ENCODE data around the gene PAQR4. TPM values are rescaled to one million over a fixed set of nuclear protein-coding genes. Genes with fewer than 3 reads are reported as not detected.
"Not testable (repeated sequence)": the region's sequence is repeated elsewhere in the genome, so short reads cannot be mapped to it uniquely, and the experiment has no call there.

The PAQR4 gene
- polyA plus RNA-seq (ENCODE audit: insufficient read length in 4 of 4), result 10 to 100 TPM in 2 of 4 donors, 1 to 10 TPM in 2; 7.0 to 10.8 (median 9.8) TPM

DNA sequence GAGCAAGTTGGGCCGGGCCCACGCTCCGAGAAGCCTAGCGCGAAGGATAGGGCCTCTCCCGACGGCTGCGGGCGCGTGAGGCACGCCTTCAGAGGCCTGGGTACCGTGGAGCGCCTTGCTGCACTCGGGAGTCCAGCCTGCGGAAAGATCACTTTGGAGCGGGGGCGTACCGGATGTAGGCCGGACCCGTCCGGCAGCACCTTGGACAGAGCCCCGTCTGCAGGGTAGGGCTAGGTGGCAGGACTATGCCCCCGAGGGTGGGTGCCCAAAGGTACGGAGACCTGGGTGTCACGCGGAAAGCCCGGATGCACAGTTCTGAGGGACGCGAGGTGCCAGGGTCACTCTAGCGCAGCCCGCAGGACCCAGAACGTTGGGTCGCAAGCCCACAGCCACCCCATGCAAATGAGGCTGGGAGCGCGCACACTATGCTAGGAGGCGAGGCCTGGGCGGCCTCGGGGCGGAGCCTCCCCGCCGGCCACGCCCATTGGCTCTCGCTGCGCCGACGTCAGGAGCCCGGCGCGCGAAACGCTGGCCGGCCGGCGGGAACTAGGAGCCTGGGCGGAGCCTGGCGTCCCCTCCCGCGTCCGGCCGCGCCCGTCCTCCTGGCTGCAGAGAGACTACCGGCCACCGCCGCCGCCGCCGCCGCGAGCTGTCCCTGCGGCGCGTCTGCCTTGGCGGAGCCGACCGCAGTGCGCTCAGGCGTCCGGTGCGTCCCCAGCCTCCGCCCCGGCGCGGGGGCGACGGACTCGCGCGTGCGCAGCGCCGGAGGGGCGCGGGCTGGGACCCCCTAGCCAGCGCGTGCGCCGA is at the start of gene PAQR4:
TSS of gene PAQR4 (plus strand) at position 611 of the 807 bp plus-strand sequence. CDS start 327 bp downstream, outside the sequence.
- DNase-seq (ENCODE audit: low read depth in 4 of 4, low spot score in 3 of 4), result peak; percentile 72 to 83 (median 76)

DNA sequence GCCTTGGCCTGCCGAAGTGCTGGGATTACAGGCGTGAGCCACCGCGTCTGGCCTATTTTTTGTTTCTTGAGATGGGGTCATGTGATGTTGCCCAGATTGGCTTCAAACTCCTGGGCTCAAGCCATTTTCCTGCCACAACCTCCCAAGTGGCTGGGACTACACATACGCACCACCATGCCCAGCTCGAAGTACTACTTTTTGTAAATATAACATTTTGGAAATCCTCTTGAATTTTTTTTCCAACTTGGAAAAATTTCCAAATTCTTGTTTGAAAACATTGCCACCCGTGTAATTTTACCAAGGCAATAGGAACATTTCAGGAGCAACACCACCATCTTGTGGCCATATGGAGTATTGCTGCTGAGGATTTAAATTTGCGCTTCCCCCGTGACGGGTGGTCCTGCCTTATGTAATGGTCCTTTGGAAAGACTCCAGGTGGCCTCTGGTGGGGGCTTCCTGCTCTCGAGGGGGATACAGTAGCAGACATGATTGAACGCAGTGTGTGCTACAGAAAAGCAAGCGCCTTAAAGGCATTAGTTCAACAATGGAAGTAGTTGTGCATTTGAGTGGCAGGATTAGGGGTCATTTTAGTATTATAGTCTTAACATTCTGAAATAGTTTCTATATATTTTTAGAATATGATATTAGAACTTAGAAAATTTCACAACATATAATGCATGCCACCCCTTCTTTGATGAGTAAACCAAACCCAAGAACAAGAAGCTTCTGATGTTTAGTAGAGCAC is 49.5 kb upstream of the PAQR4 start:
- peak in 3 of 4 donors; percentile 46 to 68 (median 66) for DNase-seq (ENCODE audit: low read depth in 4 of 4, low spot score in 3 of 4)

DNA sequence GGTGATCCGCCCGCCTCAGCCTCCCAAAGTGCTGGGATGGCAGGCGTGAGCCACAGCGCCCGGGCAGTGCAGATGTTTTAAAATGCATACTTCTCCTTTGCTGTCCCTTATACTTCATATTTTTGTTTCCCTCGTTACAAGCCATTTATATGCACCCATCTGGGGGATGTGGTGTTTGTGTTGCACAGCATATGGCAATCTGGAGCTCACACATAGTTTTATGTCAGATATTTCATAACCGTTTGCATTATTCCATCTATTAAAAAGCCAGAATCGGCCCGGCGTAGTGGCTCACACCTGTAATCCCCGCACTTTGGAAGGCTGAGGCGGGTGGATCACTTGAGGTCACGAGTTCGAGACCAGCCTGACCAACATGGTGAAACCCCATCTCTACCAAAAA is 45.7 kb upstream of the PAQR4 start:
- no peak for DNase-seq (ENCODE audit: low read depth in 4 of 4, low spot score in 3 of 4)

DNA sequence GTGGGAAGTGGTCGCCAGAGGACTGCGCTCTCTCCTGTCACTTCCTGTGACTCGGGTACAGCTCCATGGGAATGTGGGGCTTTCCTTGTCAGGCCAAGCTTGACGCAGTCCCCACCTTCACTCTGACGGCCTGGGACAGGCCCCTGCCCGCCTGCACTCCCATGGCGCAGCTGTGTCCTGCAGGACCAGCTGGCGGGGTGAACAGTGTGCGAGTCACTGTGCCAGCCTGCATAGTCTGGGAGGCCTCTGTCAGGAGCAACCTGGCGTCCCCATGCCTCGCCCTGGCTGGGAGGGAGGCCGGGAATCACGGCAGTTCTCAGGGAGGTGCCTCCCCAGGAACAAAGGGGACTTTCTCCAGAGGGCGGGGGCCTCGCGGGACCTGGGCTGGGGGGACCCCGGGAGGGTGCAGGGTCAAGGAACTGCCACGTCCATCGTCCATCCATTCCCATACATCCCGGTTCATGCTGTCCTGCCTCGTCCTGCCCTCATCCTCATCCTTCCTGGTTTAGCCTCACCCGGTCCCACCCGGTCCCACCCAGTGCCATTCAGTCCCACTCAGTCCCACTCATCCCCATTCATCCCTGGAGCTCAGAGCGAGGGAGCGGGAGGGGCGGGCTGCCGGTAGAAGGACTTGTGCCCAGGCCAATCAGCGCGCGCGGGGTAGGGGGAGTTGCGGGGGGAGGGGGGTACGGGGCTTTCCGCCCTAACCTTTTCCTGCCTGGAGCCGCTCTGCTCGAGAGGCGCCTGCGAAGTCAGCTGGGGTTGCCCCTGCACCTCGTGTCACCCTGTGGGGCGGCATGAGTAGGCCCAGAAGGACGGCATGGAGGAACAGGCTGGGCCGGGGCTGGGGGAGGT is 44.0 kb upstream of the PAQR4 start:
- DNase-seq (ENCODE audit: low read depth in 4 of 4, low spot score in 3 of 4), result no peak

DNA sequence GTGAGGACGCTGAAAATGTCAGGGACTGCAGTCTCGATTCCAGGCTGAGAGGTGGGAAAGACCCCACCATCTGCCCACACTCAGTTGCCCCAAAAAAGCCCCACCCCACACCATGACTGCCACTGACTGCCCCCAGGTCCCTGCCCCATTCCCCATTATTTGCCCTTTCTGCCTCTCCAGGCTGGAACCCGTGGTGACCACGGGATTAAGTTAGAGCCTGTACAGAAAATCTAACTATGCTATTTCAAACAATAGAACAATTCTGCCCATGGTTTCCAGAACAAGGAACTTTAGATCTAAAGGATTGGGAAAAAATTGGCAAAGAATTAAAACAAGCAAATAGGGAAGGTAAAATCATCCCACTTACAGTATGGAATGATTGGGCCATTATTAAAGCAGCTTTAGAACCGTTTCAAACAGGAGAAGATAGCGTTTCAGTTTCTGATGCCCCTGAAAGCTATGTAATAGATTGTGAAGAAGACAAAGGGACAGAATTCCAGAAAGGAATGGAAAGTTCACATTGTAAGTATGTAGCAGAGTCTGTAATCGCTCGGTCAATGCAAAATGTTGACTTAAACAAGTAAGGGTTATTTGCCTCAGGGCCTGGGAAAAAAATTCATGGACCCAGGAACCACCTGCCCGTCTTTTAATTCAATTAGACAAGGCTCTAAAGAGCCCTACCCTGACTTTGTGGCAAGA is 43.0 kb upstream of the PAQR4 start:
- DNase-seq (ENCODE audit: low read depth in 4 of 4, low spot score in 3 of 4), result no peak

DNA sequence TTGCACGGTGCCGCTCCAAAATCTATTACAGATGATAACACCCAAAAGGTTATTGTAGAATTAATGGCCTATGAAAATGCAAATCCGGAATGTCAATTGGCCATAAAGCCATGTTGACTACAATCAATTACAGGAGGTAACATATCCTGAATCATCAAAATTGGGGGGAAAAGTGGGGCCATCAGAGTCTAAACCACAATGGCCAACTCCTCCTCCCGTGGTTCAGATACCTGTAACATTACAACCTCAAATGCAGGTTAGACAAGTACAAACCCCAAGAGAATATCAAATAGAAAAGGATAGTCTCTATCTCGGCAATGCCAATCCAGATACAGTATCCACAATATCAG is 42.5 kb upstream of the PAQR4 start:
- DNase-seq (ENCODE audit: low read depth in 4 of 4, low spot score in 3 of 4), result no peak

DNA sequence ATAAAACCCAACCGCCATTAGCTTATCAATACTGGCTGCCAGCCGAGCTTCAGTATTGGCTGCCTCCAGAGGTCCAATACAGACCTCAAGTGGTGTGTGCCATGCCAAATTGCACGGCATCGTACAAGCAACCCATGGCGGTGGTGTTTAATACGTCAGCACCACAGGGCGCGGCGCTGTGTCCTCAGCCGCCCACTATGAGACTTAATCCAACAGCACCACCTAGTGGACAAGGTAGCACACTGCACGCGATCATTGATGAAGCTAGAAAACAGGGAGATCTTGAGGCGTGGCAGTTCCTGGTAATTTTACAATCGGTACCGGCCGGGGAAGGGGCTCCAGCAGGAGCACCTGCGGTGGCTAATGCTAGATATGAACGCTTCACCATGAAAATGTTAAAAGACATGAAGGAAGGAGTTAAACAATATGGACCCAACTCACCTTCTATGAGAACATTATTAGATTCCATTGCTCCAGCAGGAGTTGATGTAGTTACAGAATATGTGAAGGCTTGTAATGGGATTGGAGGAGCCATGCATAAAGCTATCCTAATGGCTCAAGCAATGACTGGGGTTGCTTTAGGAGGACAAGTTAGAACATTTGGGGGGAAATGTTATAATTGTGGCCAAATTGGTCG is 42.0 kb upstream of the PAQR4 start:
- peak in 3 of 4 donors; percentile 53 to 81 (median 62) for DNase-seq (ENCODE audit: low read depth in 4 of 4, low spot score in 3 of 4)

DNA sequence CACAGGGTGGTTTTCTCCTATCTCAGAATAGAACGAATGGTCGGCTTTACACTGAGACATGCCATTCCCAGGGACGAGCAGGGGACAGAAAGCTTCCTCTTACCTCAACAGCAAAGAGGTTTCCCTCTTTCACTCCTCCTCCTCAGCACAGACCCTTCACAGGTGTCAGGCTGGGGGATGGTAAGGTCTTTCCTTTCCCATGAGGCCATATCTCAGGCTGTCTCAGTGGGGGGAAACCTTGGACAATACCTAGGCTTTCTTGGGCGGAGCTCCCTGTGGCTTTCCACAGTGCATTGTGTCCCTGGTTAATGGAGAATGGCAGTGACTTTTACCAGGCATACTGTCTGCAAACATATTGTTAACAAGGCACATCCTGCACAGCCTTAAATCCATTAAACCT is 41.0 kb upstream of the PAQR4 start:
- DNase-seq (ENCODE audit: low read depth in 4 of 4, low spot score in 3 of 4), result not testable (repeated sequence)

DNA sequence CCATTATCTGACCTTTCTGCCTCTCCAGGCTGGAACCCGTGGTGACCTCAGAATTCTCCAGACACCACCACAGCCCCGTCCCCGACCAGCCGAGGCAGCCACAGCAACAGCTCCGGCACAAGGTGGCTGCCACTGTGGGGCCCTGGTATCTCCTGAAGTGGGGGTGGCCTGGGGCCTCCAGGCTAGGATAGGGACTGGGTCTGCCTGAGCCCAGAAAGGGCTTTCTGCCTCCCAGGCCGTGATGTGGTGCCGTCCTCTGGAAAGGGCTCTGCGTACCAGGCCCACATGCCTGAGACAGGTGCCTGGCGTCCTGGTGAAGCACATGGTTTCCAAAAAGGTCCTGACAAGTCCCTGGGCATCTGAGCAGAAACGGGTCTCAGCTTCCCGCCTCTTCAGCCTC is 40.4 kb upstream of the PAQR4 start:
- DNase-seq (ENCODE audit: low read depth in 4 of 4, low spot score in 3 of 4), result no peak

DNA sequence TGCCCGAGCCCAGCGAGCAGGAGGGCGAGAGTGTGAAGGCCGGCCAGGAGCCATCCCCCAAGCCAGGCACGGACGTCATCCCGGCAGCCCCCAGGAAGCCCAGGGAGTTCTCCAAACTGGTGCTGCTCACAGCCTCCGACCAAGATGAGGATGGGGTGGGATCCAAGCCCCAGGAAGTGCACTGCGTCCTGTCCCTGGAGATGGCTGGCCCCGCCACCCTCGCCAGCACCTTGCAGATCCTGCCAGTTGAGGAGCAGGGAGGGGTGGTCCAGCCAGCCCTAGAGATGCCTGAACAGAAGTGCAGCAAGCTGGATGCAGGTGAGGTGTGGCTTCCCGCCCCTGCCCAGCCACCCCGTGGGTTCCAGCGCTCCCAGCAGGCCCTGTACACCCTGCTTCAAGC is 39.5 kb upstream of the PAQR4 start:
- no peak for DNase-seq (ENCODE audit: low read depth in 4 of 4, low spot score in 3 of 4)

DNA sequence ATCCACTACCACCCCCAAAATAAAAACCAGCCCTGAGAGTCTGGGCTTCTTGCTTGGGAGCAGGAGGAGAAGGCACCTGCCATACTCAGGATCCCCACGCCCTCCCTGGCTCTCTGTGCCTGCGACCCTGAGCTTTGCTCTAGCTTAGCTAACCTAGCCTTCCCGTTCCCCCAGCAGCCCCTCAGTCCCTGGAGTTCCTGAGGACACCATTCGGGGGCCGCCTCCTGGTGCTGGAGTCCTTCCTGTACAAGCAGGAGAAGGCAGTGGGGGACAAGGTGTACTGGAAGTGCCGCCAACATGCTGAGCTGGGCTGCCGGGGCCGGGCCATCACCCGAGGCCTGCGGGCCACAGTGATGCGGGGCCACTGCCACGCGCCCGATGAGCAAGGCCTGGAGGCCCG is 38.9 kb upstream of the PAQR4 start:
- no peak for DNase-seq (ENCODE audit: low read depth in 4 of 4, low spot score in 3 of 4)

DNA sequence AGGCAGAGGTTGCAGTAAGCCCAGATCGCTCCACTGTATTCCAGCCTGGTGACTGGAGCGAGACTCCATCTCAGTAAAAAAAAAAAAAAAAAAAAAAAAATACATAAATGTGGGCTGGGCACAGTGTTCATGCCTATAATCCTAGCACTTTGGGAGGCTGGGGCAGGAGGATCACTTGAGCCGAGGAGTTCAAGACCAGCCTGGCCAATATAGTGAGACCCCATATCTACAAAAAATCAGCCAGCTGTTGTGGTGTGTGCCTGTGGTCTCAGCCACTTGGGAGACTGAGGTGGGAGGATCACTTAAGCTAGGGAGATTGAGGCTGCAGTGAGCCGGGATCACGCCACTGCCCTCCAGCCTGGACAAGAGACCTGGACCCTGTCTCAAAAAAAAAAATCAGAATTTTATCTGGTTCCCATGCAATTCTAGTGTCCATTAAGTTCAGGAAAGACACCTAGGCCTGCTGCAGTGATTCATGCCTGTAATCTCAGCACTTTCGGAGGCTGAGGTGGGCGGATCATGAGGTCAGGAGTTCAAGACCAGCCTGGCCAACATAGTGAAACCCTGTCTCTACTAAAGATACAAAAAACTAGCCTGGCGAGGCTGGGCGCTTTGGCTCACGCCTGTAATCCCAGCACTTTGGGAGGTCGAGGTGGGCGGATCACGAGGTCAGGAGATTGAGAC is 37.8 kb upstream of the PAQR4 start:
- DNase-seq (ENCODE audit: low read depth in 4 of 4, low spot score in 3 of 4), result not testable (repeated sequence)

DNA sequence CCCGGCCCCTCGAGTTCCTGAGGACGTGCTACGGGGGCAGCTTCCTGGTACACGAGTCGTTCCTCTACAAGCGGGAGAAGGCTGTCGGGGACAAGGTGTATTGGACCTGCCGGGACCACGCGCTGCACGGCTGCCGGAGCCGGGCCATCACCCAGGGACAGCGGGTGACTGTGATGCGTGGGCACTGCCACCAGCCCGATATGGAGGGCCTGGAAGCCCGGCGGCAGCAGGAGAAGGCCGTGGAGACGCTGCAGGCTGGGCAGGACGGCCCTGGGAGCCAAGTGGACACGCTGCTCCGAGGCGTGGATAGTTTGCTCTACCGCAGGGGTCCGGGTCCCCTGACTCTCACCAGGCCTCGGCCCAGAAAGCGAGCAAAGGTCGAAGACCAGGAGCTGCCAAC is 36.0 kb upstream of the PAQR4 start:
- no peak for DNase-seq (ENCODE audit: low read depth in 4 of 4, low spot score in 3 of 4)

DNA sequence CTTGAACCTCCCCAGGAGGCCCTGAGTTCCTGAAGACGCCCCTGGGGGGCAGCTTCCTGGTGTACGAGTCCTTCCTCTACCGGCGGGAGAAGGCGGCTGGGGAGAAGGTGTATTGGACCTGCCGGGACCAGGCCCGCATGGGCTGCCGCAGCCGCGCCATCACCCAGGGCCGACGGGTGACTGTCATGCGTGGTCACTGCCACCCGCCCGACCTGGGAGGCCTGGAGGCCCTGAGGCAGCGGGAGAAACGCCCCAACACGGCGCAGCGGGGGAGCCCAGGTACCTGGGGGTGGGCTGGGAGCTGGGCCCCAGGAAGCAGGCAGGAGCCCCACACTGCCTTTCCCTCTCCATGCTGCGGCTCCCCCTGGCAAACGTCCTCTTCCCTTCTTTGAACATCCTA is 35.4 kb upstream of the PAQR4 start:
- no peak for DNase-seq (ENCODE audit: low read depth in 4 of 4, low spot score in 3 of 4)

DNA sequence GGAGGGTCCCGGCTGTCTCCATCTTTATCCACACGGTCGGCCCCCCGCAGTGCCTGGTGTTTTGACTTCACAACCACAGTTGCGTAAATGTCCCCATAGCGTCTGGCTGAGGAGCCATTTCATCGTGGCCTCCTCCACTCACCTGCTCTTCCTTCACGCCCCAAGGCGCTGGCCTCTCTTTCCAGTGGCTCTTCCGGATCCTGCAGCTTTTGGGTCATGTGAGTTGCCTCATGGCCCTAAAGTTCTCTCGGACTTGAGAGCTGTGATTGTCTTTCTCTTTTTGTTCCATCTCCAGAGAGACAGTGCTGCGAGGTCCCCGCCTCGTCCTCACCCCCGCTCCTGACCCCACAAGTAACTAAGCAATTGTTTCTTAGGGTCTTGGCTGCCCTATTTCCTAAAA is 34.7 kb upstream of the PAQR4 start:
- no peak for DNase-seq (ENCODE audit: low read depth in 4 of 4, low spot score in 3 of 4)

DNA sequence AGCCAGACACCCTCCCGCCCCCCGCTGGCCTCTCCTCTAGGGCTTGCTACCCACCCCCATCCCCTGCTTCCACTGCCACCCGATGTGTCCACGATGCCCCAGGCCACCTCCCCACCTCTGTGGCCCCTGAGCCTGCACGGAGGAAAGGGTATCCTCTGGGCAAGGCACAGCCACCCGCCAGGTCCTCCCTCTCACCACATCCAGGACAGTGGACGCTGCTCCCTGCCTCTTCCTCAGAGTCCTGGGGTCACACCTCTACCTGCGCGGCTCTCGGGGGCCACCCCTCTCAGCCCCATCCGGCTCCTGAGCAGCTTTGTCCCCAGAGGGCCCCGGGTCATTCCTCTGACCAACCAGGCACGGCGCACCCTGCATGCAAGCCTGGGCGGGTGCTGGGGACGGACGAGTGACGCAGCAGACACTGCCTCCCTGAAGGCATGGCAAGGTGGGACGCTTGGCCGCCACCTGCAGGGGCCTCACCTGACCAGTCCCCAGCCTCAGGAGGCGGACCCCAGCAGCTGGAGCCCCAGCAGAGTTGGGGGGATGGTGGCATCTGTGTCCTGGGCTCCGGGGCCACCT is 32.6 kb upstream of the PAQR4 start:
- no peak for DNase-seq (ENCODE audit: low read depth in 4 of 4, low spot score in 3 of 4)

DNA sequence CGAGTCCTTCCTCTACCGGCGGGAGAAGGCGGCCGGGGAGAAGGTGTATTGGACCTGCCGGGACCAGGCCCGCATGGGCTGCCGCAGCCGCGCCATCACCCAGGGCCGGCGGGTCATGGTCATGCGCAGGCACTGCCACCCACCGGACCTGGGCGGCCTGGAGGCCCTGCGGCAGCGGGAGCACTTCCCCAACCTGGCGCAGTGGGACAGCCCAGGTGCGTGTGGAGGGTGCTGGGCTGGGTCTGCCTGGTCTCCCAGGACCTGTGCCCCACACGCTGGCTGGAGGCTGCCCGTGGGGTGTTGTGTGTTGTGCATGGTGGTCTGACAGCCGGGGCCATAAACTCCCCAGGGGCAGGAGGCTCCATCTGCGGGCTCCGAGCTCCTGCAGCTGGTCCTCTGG is 32.0 kb upstream of the PAQR4 start:
- DNase-seq (ENCODE audit: low read depth in 4 of 4, low spot score in 3 of 4), result no peak

DNA sequence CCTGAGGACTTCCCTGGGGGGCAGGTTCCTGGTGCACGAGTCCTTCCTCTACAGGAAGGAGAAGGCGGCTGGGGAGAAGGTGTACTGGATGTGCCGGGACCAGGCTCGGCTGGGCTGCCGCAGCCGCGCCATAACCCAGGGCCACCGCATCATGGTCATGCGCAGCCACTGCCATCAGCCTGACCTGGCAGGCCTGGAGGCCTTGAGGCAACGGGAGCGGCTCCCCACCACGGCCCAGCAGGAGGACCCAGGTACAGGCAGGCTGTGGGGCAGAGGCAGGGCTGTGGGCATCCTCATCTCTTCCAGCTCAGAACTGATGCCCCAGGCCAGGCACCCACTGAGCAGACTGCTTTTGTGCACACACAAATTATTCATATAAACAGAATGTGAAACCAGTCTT is 30.9 kb upstream of the PAQR4 start:
- no peak for DNase-seq (ENCODE audit: low read depth in 4 of 4, low spot score in 3 of 4)

DNA sequence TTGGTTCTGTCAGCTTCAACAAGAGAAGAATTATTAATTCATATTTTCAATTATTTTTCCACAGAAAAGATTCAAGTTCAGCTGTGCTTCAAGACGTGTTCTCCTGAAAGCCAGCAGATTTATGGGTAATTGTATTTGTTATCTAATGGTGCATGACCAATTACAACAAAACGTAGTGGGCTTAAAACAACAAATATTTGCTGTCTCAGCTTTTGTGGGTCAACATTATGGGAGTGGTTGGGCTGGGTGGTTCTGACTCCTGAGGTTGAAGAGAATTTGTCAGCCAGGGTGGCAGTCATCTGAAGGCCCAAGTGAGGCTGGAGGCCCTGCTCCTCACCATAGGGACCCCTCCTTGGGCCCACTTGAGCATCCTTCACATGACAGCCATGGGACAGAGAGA is 29.2 kb upstream of the PAQR4 start:
- DNase-seq (ENCODE audit: low read depth in 4 of 4, low spot score in 3 of 4), result no peak

All from left renal pelvis (tissue), 4 donors.